ENCODE measurements around the gene PSMC6.
"Not testable (repeated sequence)": the region's sequence is repeated elsewhere in the genome, so short reads cannot be mapped to it uniquely, and the experiment has no call there.

PSMC6 gene

GRCh38 chr14:52741865-52742264 is 34.9 kb downstream of the PSMC6 start:
- H3K4me1 ChIP-seq, result peaks cover 0 to 18% (median 0%) of the 10 kb centered on the region in 4 donors
- no peak for TF ChIP-seq CTCF (IDR thresholded peaks at IDR 0.05)
- intact Hi-C loops (cut with DNase I; ENCODE audit: low total_unique reads), result no loop called here
- H3K9me3 ChIP-seq, result no peaks in the 10 kb centered on the region
- peaks cover 0 to 19% (median 7%) of the 10 kb centered on the region in 3 donors for H3K36me3 ChIP-seq
- H3K27me3 ChIP-seq, result no peaks in the 10 kb centered on the region
- no peak for DNase-seq
- H3K27ac ChIP-seq, result peak overlapping the region in 1 of 2 donors; percentile 7
- H3K4me3 ChIP-seq, result no peak overlapping the region

- Histone ChIP-seq H3K36me3 (peaks cover 23 to 47% (median 43%) of the 10 kb centered on the region in 3 donors), H3K4me3 (no peak overlapping the region), H3K27me3 (no peaks in the 10 kb centered on the region), H3K4me1 (peaks cover 0 to 3% (median 0%) of the 10 kb centered on the region in 4 donors), H3K27ac (no peak overlapping the region), H3K9me3 (no peaks in the 10 kb centered on the region)
- TF ChIP-seq CTCF (IDR thresholded peaks at IDR 0.05), result no peak
- intact Hi-C loops (cut with DNase I; ENCODE audit: low total_unique reads), result no loop called here
- DNase-seq, result no peak
Observed at GRCh38 chr14:52748647-52749292, 41.8 kb downstream of the PSMC6 start.

- intact Hi-C loops (cut with DNase I; ENCODE audit: low total_unique reads), result no loop called here
- H3K36me3 ChIP-seq, result peaks cover 34 to 41% (median 38%) of the 10 kb centered on the region in 3 donors
- no peaks in the 10 kb centered on the region for H3K27me3 ChIP-seq
- no peak for TF ChIP-seq CTCF (IDR thresholded peaks at IDR 0.05)
- no peak overlapping the region for H3K27ac ChIP-seq
- no peaks in the 10 kb centered on the region for H3K4me1 ChIP-seq
- no peak overlapping the region for H3K4me3 ChIP-seq
- no peaks in the 10 kb centered on the region for H3K9me3 ChIP-seq
- DNase-seq, result no peak
Observed at GRCh38 chr14:52755607-52756316, 48.8 kb downstream of the PSMC6 start.

GRCh38 chr14:52759145-52759544 is 52.1 kb downstream of the PSMC6 start:
- intact Hi-C loops (cut with DNase I; ENCODE audit: low total_unique reads), result no loop called here
- H3K4me3 ChIP-seq, result no peak overlapping the region

GRCh38 chr14:52762923-52763322 is 55.9 kb downstream of the PSMC6 start:
- H3K4me3 ChIP-seq; intact Hi-C loops (cut with DNase I; ENCODE audit: low total_unique reads); H3K4me1 ChIP-seq; H3K27me3 ChIP-seq; H3K9me3 ChIP-seq; DNase-seq; H3K27ac ChIP-seq: not testable (repeated sequence)
- H3K36me3 ChIP-seq, result peaks cover 35 to 64% (median 38%) of the 10 kb centered on the region in 3 donors

More at GRCh38 chr14:52759145-52759544, 52.1 kb downstream of the PSMC6 start:
- no peak overlapping the region for H3K27ac ChIP-seq
- no peaks in the 10 kb centered on the region for H3K27me3 ChIP-seq
- H3K36me3 ChIP-seq, result peaks cover 32 to 43% (median 33%) of the 10 kb centered on the region in 3 donors
- no peak for DNase-seq
- no peaks in the 10 kb centered on the region for H3K4me1 ChIP-seq
- no peak for TF ChIP-seq CTCF (IDR thresholded peaks at IDR 0.05)
- H3K9me3 ChIP-seq, result no peaks in the 10 kb centered on the region
